ENCODE results near the gene ALG1.

Gene ALG1

GRCh38 chr16:5058476-5058875, 13.2 kb upstream of the ALG1 start:
- no peak overlapping the region for H3K27ac ChIP-seq
- CTCF ChIA-PET, result no interaction called here
- POLR2A ChIA-PET (ENCODE audit: low non-redundant PET), result interaction anchor here (0.6 kb wide), 1 partner anchor 11 kb away, joined by 4 read pairs; no protein-coding TSS in a partner anchor
- no peak for DNase-seq (ENCODE audit: low spot score)
- TF ChIP-seq CTCF (conservative IDR thresholded peaks at IDR 0.05; ENCODE audit: low read depth), result no peak

- DNase-seq (ENCODE audit: low spot score), result no peak
- CTCF ChIA-PET, result no interaction called here
- POLR2A ChIA-PET (ENCODE audit: low non-redundant PET), result no interaction called here
- no peak for TF ChIP-seq CTCF (conservative IDR thresholded peaks at IDR 0.05; ENCODE audit: low read depth)
- H3K27ac ChIP-seq, result no peak overlapping the region
Measured at GRCh38 chr16:5059386-5060072, 12.1 kb upstream of the ALG1 start.

GRCh38 chr16:5060073-5060641, 11.5 kb upstream of the ALG1 start:
- ChIA-PET CTCF (interaction anchor here (0.6 to 0.7 kb wide), 2 partner anchors 11 to 43 kb away, joined by 3 read pairs; no protein-coding TSS in a partner anchor), POLR2A (ENCODE audit: low non-redundant PET) (no interaction called here)
- no peak for TF ChIP-seq CTCF (conservative IDR thresholded peaks at IDR 0.05; ENCODE audit: low read depth)
- H3K27ac ChIP-seq, result no peak overlapping the region
- DNase-seq (ENCODE audit: low spot score), result no peak

GRCh38 chr16:5062051-5062450, 9.6 kb upstream of the ALG1 start:
- CTCF ChIA-PET, result no interaction called here

GRCh38 chr16:5062790-5063765, 8.6 kb upstream of the ALG1 start:
- H3K27ac ChIP-seq, result no peak overlapping the region
- no peak for TF ChIP-seq CTCF (conservative IDR thresholded peaks at IDR 0.05; ENCODE audit: low read depth)
- ChIA-PET CTCF (no interaction called here), POLR2A (ENCODE audit: low non-redundant PET) (interaction anchor here (0.6 kb wide), 1 partner anchor 11 kb away, joined by 11 read pairs; no protein-coding TSS in a partner anchor)
- DNase-seq (ENCODE audit: low spot score), result no peak

More at GRCh38 chr16:5062051-5062450, 9.6 kb upstream of the ALG1 start:
- no peak overlapping the region for H3K27ac ChIP-seq
- POLR2A ChIA-PET (ENCODE audit: low non-redundant PET), result no interaction called here
- TF ChIP-seq CTCF (conservative IDR thresholded peaks at IDR 0.05; ENCODE audit: low read depth), result no peak
- no peak for DNase-seq (ENCODE audit: low spot score)

GRCh38 chr16:5064915-5065314, 6.7 kb upstream of the ALG1 start:
- no peak for TF ChIP-seq CTCF (conservative IDR thresholded peaks at IDR 0.05; ENCODE audit: low read depth)
- CTCF ChIA-PET, result no interaction called here
- POLR2A ChIA-PET (ENCODE audit: low non-redundant PET), result no interaction called here
- DNase-seq (ENCODE audit: low spot score), result no peak
- H3K27ac ChIP-seq, result no peak overlapping the region
